ENCODE measurements around the gene NDST1.

Gene NDST1

DNA sequence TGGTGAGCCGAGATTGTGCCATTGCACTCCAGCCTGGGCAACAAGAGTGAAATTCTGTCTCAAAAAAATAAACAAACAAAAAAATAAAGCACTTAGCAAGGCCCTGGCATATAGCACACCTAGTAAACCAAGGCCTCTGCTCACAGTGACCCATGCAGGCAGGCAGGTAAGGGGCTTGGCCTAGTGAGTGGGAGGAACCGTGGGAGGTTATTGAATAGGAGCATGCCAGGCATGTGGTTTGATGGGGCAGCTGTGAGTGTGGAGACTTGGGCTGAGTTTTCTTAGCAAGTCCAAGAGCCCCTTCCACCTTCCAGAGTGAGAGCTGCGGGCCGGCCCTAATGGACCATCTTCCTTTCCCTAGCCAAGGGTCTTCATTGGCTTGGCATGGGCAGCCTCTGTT, 4.5 kb upstream of the NDST1 start:
- TF ChIP-seq, protein P1, sequence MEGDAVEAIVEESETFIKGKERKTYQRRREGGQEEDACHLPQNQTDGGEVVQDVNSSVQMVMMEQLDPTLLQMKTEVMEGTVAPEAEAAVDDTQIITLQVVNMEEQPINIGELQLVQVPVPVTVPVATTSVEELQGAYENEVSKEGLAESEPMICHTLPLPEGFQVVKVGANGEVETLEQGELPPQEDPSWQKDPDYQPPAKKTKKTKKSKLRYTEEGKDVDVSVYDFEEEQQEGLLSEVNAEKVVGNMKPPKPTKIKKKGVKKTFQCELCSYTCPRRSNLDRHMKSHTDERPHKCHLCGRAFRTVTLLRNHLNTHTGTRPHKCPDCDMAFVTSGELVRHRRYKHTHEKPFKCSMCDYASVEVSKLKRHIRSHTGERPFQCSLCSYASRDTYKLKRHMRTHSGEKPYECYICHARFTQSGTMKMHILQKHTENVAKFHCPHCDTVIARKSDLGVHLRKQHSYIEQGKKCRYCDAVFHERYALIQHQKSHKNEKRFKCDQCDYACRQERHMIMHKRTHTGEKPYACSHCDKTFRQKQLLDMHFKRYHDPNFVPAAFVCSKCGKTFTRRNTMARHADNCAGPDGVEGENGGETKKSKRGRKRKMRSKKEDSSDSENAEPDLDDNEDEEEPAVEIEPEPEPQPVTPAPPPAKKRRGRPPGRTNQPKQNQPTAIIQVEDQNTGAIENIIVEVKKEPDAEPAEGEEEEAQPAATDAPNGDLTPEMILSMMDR (conservative IDR thresholded peaks at IDR 0.05) = no peak
- H3K27ac ChIP-seq = no peak overlapping the region

DNA sequence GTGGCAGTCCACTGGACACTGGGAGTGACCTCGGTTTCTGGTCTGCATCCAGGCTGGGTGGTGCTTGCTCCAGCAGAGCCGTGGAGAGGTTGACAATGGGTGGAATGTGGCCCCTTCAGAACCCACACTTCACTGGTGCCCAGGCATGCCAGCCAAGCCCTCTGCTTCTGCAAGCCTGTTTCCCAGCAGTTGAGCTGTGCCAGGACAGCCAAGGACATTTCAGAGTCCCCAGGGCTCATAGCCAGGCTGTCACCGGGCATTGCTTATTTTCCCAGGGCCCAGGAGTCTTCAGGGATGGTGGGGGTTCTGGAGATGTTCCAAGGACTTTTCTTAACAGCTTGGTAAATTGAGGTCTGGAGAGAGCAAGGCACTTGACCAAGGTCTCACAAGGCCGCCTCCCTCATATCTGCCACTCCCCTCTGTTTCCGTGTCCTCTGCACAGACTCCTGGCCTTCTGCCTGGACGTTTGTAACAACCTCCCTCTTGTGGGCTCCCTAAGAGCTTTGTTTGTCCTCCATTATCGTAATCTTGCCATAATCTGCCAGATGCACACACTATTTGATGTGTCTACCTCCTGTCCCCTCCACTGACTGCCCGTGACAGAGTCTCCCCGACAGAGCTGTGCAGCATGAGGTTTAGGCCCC, 3.8 kb upstream of the NDST1 start:
- no peak overlapping the region for H3K27ac ChIP-seq
- TF ChIP-seq, protein P1 (conservative IDR thresholded peaks at IDR 0.05) = no peak

DNA sequence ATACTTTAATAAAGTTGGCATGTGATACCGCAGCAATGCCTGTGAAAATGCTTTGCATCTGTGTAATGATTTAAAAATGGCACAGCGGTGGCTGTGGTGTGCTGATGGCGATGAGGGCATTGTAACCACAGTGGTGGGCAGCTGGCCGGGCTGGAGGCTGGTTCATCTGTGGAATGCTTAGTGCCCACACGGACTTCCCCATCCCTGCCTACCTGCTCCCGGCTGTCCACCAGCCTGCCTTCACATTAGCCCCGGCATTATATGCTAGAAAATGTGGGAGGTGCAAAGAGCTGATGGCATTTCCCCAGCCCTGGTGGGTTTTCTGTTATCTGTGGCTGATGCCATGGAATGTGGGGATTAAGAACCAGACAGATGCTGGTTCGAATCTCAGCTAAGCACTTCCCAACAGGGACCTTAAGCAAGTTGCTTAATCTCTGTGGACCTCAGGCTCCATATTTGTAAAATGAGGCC, 2.9 kb upstream of the NDST1 start:
- no peak overlapping the region for H3K27ac ChIP-seq
- TF ChIP-seq, protein P1 (conservative IDR thresholded peaks at IDR 0.05) = no peak

DNA sequence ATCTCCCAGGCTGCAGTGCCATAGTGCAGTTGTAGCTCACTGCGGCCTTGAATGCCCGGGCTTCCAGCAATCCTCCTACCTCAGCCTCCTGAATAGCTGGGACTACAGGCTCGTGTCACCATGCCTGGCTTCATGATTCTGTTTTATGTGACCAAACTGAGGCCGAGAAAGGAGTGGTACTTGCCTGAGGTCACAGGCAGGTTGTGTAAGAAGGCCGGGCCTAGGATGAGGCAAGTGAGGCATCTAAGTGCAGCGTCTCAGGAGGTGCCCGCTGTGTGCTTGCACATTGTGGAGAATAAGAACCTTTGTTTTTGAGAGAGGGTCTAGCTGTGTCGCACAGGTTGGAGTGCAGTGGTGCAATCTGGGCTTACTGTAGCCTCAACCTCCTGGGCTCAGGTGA, 2.1 kb upstream of the NDST1 start:
- H3K27ac ChIP-seq = no peak overlapping the region
- TF ChIP-seq, protein P1 (conservative IDR thresholded peaks at IDR 0.05) = no peak

DNA sequence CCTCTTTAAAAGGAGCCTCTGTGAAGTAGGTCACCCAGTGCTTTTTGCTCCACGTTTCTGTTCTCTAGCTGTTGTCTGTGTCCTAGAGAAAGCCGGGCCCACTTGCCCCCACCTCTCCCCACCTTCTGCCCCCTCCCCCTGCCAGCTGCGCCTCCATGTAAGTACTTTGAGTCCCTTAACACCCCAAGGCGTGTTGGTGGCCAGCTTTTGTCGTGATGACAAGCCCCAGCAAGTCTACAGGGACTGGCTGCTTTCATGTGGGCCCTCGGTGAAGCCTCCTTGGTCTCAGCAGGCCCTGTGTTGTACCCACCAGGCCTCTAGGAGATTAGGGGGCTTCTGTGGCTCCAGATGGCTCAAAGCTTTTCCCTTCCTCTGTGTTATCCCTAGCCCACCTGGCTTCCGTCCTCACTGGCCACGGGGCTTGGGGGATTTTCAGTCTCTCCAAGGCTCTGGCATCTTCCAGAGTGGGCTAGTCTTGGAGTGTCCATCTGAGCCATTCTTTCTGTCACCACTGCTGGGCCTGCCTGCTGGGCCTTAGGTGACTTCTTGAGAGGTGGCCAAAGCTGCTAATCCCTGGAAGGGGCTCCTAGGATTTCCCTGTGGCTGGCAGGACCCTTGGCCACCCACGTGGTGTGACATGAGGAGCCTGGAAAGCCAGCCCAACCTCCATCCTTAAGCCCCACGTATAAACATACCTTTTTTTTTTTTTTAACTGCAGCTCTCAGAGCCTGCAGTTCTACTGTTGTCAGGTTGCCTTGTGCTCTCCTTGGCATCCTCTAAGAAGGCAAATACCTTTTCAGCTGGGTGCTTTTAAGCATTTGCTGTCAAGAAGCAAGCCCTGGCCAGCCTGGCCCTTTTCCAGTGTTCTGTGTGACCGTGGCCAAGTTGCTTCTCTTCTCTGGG, 1.1 kb upstream of the NDST1 start:
- no peak overlapping the region for H3K27ac ChIP-seq
- TF ChIP-seq, protein P1 (conservative IDR thresholded peaks at IDR 0.05) = no peak

DNA sequence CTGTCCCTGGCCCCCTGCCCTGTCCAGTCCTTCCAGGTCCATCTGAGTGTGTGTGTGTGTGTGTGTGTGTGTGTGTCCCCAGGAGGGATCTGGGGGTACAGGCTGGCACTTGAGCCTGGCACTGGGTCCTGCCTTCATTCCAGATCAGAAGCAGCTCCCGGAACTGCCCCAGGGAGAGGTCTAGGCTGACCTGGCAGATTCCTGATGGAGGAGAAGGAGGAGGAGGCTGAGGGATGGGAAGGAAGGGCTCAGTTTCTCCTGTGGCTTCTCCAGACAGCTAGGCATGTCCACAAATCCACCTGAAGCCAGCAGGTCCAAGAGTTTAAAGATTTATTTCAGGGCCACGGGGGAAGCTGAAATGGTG, 328 bp downstream of the NDST1 start:
- H3K27ac ChIP-seq = no peak overlapping the region
- TF ChIP-seq, protein P1 (conservative IDR thresholded peaks at IDR 0.05) = no peak

DNA sequence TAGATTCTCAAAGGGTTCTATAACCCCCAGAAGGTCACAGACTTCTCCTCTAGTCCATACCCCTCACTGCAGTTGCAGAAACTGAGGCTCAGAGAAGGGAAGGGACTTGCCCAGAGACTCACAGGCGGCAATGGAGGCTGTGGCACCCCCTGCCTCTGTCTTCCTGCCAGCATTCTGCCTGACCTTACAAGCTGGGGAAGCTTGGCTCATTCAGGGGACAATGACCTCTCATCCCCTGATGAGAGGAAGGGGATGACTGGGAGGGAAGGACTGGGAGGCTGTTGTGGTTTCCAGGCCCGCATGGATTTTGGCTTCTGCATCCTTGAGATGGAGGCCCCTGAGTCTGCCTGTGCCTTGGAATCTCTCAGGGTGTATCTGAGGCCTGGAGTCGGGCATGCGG, 897 bp downstream of the NDST1 start:
- H3K27ac ChIP-seq = peak overlapping the region; percentile 62; the same call in 1 of the 2 replicates
- TF ChIP-seq, protein P1 (conservative IDR thresholded peaks at IDR 0.05) = no peak

Measured in VCaP (cell line).